Stimulated activated CD4-positive, alpha-beta T cell treated with anti-CD3 and anti-CD28 coated beads, TNF-alpha, amount 100 ng/mL, for 24 hours (primary cell): ENCODE measurements around the gene FTO.
A peak's percentile ranks its signal among the peaks of the same experiment; 100 is the strongest.
"Not testable (repeated sequence)": the region's sequence is repeated elsewhere in the genome, so short reads cannot be mapped to it uniquely, and the experiment has no call there.

ENCODE experiments used
- DNase-seq, 3 experiments: peaks; one replicate each; pipeline ENCODE4 v3.0.0-alpha.2; 2020; ENCODE audit warnings: low read depth in 3 of 3

FTO gene

DNA sequence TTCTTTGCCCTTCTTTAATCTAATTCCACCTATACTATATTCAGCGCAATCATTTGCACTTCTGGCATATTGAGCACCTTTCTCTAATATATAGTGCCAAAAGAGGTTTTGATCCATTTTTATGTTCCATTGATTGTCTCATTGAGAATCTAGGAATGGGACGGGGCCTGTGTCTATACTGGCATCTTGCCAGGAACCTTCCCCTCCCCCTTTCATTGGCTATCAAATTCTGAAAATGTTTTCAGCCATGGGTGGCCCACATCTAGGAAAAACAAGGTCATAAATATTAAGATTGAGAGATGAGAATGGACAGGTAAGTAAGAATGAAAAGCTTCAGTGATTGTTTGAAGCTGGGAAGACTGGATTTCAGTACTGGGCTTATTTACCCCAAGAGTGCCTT is 159.9 kb downstream of the FTO start:
- DNase-seq, result no peak

- DNase-seq, result no peak
These were observed 161.0 kb downstream of the FTO start for GRCh38 chr16:53864819-53865493.

DNA sequence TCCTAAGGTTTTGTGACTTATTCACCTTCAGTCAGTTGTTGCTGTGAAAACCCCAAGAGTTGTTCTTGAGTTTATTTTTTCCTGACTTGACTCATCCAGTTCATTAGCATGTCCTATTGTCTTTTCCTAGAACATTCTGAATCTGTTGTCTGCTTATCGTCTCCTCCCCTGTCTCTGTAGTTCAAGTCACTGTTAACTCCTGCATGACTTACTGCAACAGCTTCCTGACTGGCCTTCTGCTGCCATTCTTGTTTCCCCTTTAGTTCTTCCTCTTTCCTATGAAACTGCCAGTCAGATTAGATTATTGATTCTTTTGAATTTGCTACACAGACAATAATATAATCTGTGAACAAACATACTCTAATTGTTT is 161.5 kb downstream of the FTO start:
- DNase-seq, result no peak

DNA sequence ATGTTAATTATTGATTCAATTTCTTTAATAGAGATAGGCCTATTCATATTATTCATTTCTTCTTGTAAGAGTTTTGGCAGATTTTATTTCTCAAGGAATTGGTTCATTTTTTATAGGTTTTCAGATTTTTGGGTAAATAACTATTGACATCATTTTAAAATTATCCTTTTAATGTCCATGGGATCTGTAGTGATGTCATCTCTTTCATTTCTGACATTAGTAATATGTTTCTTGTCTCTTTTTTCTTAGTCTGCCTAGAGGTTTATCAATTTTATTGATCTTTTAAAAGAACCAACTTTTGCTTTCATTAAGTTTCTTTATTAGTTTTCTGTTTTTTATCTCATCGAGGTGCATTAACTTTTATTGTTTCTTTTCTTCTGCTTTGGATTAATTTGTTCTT is 162.6 kb downstream of the FTO start:
- no peak for DNase-seq

DNA sequence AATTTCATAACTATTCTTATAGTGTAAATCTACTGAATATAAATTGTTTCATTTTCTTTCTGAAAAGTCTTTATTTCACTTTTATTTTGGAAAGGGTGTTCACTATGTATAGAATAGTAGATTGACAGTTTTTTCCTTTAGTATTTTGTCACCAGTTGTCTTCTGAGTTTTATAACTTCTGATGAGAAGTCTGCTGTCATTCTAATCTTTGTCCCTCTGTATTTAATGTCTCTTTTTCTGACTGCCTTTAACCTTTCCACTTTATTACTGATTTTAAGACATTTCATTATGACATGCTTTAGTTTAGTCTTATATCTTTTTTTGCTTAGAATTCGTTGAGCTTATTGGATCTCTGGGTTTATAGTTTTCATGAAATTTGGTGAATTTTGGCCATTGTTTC is 166.9 kb downstream of the FTO start:
- DNase-seq, result no peak

DNA sequence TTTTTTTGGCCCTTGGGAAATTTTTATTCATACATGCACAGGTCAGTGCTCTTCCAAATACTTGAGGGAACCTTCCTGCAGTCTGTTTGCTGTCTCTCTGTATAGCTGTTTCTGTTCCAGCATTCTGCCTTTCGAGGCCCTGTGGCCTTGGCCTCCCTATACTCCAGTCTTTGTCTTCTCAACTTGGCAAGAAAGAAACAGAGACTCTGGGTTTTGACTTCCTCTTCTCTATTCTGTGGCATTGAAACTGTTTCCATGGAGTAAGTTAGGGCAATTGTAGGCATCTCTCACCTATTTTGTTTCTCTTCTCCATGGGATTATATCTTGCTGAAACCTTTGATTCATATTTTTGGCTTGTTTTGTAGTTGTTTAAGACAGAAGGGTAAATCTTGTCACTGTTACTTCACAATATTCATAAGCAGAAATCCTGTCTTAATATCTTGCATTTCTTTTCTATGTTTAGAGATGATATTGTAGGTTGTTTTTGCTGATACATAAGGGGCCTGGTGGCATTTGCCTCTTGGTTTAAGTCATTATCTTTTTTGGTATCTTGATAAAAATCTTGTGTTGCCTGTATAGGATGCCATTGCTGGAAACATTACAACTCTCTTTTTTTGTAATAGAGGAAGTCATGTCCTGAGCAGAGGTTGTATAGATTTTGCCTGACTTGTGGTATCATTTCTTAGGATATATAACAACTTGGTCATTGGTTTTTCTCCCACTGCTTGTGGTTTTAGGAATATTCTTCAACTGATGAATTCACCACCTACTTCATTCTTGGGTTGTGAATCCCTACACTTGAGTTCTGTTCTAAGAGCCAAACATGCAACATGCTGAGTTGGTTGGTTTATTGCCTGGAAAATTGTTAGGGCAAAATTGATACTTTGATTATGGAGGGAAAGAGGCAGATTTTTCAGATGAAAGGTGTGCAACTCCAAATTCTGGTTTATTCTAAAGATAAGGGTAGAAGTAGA is 168.6 kb downstream of the FTO start:
- DNase-seq, result no peak

DNA sequence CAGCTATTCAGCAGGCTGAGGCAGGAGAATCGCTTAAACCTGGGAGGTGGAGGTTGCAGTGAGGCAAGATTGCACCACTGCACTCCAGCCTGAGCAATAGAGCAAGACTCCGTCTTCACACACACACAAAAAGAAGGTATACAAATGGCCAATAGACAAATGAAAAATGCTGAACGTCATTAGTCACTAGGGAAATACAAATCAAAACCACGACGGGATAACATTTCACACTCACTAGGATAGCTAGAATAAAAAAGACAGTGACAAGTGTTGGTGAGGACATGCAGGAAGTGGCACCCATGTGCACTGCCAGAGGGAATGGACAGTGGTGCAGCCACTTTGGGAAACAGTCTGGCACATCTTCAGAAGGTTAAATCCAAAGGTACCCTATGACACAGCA is 172.9 kb downstream of the FTO start:
- DNase-seq, result no peak

GRCh38 chr16:53878216-53878615 is 174.3 kb downstream of the FTO start:
- no peak for DNase-seq

- DNase-seq, result no peak
These were observed 177.4 kb downstream of the FTO start for GRCh38 chr16:53881371-53881770.

GRCh38 chr16:53882310-53882709 is 178.4 kb downstream of the FTO start:
- no peak for DNase-seq

DNA sequence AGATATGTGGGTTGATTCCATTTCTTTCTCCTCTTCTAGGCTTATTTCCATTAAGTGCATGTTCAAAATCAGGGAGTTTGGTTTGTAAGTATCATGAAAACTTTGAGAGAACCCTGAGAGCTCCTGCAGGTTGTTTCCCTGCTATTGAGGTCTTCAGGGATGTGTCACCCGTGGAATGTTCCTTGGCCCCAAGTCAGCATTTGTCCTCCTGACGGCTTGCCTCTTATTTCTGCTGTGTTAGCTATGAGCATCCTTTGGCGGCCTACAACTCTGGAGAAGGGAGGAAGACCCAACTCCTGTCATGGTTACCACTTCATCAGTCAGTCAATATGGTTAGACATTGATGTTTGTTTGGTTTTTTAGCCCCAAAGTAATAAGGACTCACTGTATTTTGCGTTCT is 180.8 kb downstream of the FTO start:
- no peak for DNase-seq

DNA sequence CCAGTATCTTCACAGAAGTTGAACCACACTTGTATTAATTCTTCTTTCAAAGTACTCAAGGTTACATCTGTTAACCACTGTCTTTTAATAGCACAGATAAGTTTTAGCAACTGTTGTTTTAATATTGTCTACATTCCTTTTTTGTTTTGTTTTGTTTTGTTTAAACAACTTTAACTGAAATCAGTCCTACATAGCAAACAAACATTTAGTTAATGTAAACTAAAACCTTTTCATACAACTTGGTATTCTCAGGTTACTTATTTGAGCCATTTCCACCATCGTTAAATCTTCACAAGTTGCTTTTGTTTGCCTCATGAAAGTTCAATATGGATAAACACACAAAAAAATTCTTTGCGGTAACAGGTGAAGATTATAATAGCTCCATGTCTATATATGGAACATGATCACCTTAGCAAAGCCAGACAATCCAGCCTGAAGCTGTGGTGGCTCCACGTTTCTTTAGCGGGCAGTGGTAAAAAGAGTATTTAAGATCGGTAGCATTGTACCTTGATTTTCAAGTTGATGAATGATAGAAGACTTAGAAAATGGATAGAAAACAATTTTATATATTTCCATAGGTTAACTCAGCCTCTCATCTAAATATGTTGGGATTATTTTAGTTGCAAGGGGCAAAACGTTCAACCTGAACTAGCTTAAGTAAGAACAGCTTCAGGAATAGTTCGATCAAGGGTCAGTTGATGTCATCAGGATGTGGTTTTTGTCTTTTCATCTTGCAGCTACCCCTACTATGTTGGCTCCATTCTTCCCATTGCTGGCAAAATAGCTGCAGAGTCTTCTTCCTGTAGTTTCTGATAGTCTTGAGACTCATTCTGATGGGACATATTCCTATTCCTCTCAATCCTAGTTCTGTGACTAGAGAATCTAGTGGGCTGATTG is 182.8 kb downstream of the FTO start:
- DNase-seq, result no peak

- DNase-seq, result no peak
These were observed 184.3 kb downstream of the FTO start for GRCh38 chr16:53888222-53888621.

DNA sequence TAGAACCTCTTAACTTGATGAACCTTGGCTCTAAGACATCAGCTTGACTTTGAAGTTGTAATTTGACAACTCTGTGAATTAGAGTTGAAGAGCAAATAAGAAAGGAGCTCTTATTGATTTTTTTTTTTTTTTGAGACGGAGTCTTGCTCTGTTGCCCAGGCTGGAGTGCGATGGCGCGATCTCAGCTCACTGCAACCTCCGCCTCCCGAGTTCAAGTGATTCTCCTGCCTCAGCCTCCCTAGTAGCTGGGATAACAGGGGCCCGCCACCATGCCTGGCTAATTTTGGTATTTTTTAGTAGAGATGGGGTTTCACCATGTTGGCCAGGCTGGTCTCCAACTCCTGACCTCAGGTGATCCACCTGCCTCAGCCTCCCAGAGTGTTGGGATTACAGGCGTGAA is 186.9 kb downstream of the FTO start:
- DNase-seq, result not testable (repeated sequence)

GRCh38 chr16:53891409-53892139 is 187.6 kb downstream of the FTO start:
- DNase-seq, result no peak

DNA sequence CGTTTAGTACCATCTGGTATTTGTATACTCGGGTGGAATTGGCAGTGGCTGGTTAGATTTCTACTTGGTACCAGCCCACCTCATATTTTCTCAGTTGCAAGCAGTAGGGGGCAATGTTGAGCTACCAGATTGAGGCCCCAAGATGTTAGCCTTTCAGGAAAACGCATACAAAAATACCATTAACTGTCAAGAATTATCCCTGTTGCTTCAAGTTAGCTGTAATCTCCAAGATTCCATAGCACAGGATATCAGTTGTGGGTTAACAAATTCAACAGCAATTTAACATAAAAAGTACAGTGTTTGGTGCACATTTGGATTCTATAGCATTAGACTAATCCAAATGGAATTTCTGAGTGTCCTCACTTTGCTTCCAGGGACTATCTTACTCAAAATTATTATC is 188.2 kb downstream of the FTO start:
- DNase-seq, result peak in 2 of 3 experiments; percentile 4 to 28

DNA sequence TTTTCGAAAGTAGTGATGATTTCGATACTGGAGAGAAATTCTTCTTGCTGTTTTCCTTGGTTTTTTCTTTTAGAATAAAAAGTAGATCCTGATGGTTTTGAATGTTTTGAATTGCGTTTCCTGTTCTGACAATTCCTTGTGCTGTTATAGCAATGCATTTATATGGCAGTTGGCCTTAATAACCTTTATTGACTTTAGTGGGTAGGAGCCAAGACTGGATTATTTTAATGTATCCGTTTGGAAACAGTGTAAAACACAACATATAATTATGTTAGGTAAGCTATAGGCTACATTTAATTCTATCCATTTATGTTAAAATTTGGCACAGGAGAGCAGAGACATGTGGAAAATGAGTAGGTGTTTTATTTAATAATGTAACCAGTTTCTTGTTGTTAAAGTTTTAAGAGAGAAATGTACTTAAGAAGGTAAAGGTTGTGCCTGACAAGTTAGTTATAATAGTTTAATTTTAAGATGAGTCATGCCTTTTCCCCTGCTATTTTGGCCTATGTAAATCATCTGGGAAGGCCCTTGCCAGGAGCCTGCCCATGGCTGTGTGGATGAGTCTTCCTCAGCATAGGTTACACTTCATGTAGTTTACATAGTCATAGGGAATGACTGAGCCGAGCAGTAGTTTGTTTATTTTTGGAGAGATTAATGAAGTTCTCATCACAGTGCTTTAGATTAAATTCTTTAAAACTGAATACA is 189.9 kb downstream of the FTO start:
- no peak for DNase-seq

- DNase-seq, result no peak
These were observed 190.7 kb downstream of the FTO start for GRCh38 chr16:53894686-53895085.

- DNase-seq, result no peak
These were observed 191.5 kb downstream of the FTO start for GRCh38 chr16:53895433-53895832.

- no peak for DNase-seq
These were observed 191.9 kb downstream of the FTO start for GRCh38 chr16:53895851-53896250.

DNA sequence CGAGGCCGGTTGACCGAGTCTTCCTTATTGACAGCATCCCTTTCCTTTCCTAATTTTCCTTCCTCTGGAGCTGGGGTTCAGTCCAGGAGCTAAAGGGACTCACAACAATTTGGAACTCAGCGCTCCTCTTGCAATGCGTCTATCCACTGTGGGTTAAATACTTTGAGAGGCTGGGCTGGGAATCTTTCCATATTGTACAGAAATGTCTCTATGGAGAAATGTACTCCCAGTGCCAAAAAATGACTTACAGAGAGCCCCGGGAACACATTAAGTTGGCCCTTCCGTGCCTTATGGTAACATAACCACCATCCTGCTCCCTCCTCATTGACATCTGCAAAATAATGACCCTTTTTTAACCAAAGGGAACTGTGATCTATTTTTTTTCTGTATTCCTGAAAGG is 192.8 kb downstream of the FTO start:
- DNase-seq, result no peak
